ENCODE results near the gene DOCK2.

Gene DOCK2

DNA sequence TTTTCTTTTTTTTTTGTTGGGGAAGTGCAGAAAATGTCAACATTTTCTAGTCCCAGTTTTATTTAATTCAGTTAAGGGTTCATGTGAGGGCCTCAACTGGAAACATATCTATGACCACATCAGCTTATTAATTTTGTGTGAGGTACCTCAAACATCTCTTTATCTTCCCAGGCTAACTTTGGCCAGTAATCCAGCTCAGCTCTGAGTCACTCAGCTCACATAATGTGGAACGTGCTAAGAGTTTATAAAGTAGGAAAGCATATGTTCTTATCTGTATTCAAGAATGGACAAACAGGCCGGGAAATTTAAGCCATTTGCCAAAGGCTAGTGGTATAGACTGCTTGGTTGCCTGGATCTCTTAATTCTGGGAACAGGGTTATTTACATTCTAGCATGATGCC, 224.9 kb downstream of the DOCK2 start:
- no peak overlapping the region for H3K27ac ChIP-seq (ENCODE audit: extremely low read depth, low read depth, low read length)
- POLR2A ChIA-PET, result no interaction called here
- no peaks in the 10 kb centered on the region for H3K36me3 ChIP-seq (ENCODE audit: control insufficient read depth in 2 of 2, insufficient read depth in 1 of 2, low read length in 2 of 2)
- TF ChIP-seq ZNF747 (tag by site-specific recombination; IDR thresholded peaks at IDR 0.05), result no peak
- TF ChIP-seq ZNF169 (tag by site-specific recombination; IDR thresholded peaks at IDR 0.05), result no peak
- no peak for TF ChIP-seq ZBTB17 (tag by site-specific recombination; IDR thresholded peaks at IDR 0.05)
- no peak overlapping the region for H3K4me3 ChIP-seq (ENCODE audit: low read depth, low read length)
- no peaks in the 10 kb centered on the region for H3K4me1 ChIP-seq (ENCODE audit: control insufficient read depth, insufficient read depth, low read length)
- CTCF ChIA-PET, result no interaction called here
- H3K9me3 ChIP-seq (ENCODE audit: control insufficient read depth, insufficient read depth, low read depth, low read length), result no peaks in the 10 kb centered on the region

DNA sequence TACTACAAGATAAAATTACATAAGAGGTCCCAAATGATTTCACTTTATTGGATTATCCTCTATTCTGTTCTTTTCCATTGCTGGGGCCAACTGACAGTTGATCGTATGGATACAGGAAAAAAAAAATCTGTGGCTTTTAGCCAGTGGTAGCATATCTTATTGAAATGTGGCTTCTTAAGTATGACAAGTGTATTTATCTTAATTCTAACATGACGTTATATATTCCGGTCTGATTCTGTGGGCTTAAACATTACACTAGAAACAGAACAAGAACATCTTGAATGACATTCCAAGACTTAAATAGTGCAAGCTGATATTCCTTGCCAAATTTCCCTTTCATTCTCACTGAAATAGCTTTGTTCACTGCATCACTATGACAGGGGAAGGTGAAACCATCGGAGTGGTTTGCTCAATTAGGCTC, 225.3 kb downstream of the DOCK2 start:
- CTCF ChIA-PET, result no interaction called here
- Histone ChIP-seq H3K36me3 (ENCODE audit: control insufficient read depth in 2 of 2, insufficient read depth in 1 of 2, low read length in 2 of 2) (no peaks in the 10 kb centered on the region), H3K4me3 (ENCODE audit: low read depth, low read length) (no peak overlapping the region), H3K9me3 (ENCODE audit: control insufficient read depth, insufficient read depth, low read depth, low read length) (no peaks in the 10 kb centered on the region), H3K4me1 (ENCODE audit: control insufficient read depth, insufficient read depth, low read length) (no peaks in the 10 kb centered on the region), H3K27ac (ENCODE audit: extremely low read depth, low read depth, low read length) (no peak overlapping the region)
- no peak for TF ChIP-seq WT1 (tag by site-specific recombination; IDR thresholded peaks at IDR 0.05)
- no peak for TF ChIP-seq GLIS1 (tag by site-specific recombination; IDR thresholded peaks at IDR 0.05)
- TF ChIP-seq ZNF626 (tag by site-specific recombination; IDR thresholded peaks at IDR 0.05), result no peak
- TF ChIP-seq ZNF621 (tag by site-specific recombination; IDR thresholded peaks at IDR 0.05), result no peak
- TF ChIP-seq ZNF132 (tag by site-specific recombination; IDR thresholded peaks at IDR 0.05; ENCODE audit: borderline replicate concordance), result no peak
- TF ChIP-seq, protein P1, sequence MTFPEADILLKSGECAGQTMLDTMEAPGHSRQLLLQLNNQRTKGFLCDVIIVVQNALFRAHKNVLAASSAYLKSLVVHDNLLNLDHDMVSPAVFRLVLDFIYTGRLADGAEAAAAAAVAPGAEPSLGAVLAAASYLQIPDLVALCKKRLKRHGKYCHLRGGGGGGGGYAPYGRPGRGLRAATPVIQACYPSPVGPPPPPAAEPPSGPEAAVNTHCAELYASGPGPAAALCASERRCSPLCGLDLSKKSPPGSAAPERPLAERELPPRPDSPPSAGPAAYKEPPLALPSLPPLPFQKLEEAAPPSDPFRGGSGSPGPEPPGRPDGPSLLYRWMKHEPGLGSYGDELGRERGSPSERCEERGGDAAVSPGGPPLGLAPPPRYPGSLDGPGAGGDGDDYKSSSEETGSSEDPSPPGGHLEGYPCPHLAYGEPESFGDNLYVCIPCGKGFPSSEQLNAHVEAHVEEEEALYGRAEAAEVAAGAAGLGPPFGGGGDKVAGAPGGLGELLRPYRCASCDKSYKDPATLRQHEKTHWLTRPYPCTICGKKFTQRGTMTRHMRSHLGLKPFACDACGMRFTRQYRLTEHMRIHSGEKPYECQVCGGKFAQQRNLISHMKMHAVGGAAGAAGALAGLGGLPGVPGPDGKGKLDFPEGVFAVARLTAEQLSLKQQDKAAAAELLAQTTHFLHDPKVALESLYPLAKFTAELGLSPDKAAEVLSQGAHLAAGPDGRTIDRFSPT (tag by site-specific recombination; IDR thresholded peaks at IDR 0.05), result no peak
- no peak for TF ChIP-seq ZNF311 (tag by site-specific recombination; IDR thresholded peaks at IDR 0.05; ENCODE audit: borderline replicate concordance)
- TF ChIP-seq ZNF19 (tag by site-specific recombination; IDR thresholded peaks at IDR 0.05; ENCODE audit: low read depth), result no peak
- TF ChIP-seq ZNF394 (tag by site-specific recombination; IDR thresholded peaks at IDR 0.05; ENCODE audit: borderline replicate concordance), result no peak
- TF ChIP-seq, protein P2, sequence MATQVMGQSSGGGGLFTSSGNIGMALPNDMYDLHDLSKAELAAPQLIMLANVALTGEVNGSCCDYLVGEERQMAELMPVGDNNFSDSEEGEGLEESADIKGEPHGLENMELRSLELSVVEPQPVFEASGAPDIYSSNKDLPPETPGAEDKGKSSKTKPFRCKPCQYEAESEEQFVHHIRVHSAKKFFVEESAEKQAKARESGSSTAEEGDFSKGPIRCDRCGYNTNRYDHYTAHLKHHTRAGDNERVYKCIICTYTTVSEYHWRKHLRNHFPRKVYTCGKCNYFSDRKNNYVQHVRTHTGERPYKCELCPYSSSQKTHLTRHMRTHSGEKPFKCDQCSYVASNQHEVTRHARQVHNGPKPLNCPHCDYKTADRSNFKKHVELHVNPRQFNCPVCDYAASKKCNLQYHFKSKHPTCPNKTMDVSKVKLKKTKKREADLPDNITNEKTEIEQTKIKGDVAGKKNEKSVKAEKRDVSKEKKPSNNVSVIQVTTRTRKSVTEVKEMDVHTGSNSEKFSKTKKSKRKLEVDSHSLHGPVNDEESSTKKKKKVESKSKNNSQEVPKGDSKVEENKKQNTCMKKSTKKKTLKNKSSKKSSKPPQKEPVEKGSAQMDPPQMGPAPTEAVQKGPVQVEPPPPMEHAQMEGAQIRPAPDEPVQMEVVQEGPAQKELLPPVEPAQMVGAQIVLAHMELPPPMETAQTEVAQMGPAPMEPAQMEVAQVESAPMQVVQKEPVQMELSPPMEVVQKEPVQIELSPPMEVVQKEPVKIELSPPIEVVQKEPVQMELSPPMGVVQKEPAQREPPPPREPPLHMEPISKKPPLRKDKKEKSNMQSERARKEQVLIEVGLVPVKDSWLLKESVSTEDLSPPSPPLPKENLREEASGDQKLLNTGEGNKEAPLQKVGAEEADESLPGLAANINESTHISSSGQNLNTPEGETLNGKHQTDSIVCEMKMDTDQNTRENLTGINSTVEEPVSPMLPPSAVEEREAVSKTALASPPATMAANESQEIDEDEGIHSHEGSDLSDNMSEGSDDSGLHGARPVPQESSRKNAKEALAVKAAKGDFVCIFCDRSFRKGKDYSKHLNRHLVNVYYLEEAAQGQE (tag by site-specific recombination; IDR thresholded peaks at IDR 0.05), result no peak
- TF ChIP-seq, protein P3, sequence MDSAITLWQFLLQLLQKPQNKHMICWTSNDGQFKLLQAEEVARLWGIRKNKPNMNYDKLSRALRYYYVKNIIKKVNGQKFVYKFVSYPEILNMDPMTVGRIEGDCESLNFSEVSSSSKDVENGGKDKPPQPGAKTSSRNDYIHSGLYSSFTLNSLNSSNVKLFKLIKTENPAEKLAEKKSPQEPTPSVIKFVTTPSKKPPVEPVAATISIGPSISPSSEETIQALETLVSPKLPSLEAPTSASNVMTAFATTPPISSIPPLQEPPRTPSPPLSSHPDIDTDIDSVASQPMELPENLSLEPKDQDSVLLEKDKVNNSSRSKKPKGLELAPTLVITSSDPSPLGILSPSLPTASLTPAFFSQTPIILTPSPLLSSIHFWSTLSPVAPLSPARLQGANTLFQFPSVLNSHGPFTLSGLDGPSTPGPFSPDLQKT (IDR thresholded peaks at IDR 0.05; ENCODE audit: borderline replicate concordance, low read depth, low read length), result no peak
- TF ChIP-seq KLF1 (tag by site-specific recombination; IDR thresholded peaks at IDR 0.05), result no peak
- no peak for TF ChIP-seq ZNF558 (tag by site-specific recombination; IDR thresholded peaks at IDR 0.05)
- no peak for TF ChIP-seq SCRT2 (tag by site-specific recombination; IDR thresholded peaks at IDR 0.05)
- TF ChIP-seq, protein P4, sequence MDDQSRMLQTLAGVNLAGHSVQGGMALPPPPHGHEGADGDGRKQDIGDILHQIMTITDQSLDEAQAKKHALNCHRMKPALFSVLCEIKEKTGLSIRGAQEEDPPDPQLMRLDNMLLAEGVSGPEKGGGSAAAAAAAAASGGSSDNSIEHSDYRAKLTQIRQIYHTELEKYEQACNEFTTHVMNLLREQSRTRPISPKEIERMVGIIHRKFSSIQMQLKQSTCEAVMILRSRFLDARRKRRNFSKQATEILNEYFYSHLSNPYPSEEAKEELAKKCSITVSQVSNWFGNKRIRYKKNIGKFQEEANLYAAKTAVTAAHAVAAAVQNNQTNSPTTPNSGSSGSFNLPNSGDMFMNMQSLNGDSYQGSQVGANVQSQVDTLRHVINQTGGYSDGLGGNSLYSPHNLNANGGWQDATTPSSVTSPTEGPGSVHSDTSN (CRISPR knock-in tag; IDR thresholded peaks at IDR 0.05), result no peak
- no peak for TF ChIP-seq ZNF571 (tag by site-specific recombination; IDR thresholded peaks at IDR 0.05)
- TF ChIP-seq ZNF202 (tag by site-specific recombination; IDR thresholded peaks at IDR 0.05; ENCODE audit: borderline replicate concordance), result no peak
- POLR2A ChIA-PET, result no interaction called here

Data from HEK293 (cell line).